Liver (tissue), 2 donors: ENCODE data around the gene COQ8B.

Experiments used
- TF ChIP-seq, protein P1 (sequence below): IDR thresholded peaks from 2 replicates; pipeline ENCODE4 v1.6.1; 2016; ENCODE audit warnings: antibody characterized with exemption
- TF ChIP-seq, protein P2 (sequence below): fragments of 150-350 bp; IDR thresholded peaks from 2 replicates; pipeline ENCODE4 v1.5.1; 2017; ENCODE audit warnings: improper control_type of control experiment, low read depth, low read length; ENCODE audit not compliant: missing input control
- donor health status: healthy.

DNA sequence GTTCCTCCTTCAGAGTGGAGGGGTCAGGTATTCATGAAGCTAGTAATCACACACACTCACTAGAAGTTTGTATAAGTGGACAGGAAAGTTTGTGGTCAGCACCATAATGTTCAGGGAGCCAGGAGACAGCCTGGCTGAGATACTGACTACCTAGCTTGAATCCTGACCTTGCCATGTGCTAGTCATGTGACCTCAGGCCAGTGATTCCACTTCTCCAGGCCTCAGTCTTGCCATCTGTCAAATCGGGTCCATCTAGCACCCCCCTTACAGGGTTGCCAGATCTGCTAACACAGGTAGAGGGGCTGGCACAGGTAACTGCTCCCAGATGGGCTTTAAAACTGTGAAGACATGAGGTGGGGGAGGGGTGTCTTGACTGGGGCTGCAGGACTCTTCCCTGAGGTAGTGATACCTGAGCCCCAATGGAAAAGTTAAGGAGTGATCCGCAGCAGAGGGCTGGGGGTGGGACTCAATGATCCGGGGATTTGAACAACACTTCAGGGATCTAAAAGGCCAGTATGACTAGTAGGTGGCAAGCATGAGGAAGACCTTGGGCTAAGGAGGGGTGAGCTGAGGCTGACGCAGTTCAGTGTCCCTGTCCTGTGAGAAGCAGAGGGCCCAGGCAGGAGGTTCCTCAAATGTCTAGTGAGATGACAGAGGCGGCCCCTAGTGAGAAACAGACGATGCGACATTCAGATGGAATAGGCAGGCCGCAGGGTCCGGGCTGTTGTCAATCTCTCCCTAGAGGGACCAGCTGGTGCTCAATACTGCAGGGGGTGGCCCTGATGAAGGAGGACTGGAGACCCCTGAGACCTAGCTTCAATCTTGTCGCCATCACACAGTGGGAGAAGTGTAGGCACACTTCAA is 25.1 kb upstream of the COQ8B start:
- TF ChIP-seq, protein P1, sequence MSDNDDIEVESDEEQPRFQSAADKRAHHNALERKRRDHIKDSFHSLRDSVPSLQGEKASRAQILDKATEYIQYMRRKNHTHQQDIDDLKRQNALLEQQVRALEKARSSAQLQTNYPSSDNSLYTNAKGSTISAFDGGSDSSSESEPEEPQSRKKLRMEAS = no peak
- TF ChIP-seq, protein P2, sequence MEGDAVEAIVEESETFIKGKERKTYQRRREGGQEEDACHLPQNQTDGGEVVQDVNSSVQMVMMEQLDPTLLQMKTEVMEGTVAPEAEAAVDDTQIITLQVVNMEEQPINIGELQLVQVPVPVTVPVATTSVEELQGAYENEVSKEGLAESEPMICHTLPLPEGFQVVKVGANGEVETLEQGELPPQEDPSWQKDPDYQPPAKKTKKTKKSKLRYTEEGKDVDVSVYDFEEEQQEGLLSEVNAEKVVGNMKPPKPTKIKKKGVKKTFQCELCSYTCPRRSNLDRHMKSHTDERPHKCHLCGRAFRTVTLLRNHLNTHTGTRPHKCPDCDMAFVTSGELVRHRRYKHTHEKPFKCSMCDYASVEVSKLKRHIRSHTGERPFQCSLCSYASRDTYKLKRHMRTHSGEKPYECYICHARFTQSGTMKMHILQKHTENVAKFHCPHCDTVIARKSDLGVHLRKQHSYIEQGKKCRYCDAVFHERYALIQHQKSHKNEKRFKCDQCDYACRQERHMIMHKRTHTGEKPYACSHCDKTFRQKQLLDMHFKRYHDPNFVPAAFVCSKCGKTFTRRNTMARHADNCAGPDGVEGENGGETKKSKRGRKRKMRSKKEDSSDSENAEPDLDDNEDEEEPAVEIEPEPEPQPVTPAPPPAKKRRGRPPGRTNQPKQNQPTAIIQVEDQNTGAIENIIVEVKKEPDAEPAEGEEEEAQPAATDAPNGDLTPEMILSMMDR = no peak
